Liver (tissue), 3 donors: ENCODE measurements around the gene CWC22.

Source experiments
- ATF3 ChIP-seq: IDR thresholded peaks from 2 replicates; pipeline ENCODE4 v1.6.1; 2016; ENCODE audit warnings: antibody characterized with exemption
- CTCF ChIP-seq: fragments of 150-350 bp; IDR thresholded peaks from 2 replicates; pipeline ENCODE4 v1.5.1; 2017; ENCODE audit warnings: improper control_type of control experiment, low read depth, low read length; ENCODE audit not compliant: missing input control
- EGR1 ChIP-seq, 2 donors: IDR thresholded peaks; 2 replicates each; pipeline ENCODE4 v1.6.1; 2016 to 2018; ENCODE audit warnings: antibody characterized with exemption in 2 of 2, low read depth in 2 of 2
- GABPA ChIP-seq, 2 donors: IDR thresholded peaks in 1 of 2; conservative IDR thresholded peaks in 1 of 2; 2 replicates each; pipeline ENCODE4 v1.6.1; 2016; ENCODE audit warnings: antibody characterized with exemption in 2 of 2, mild to moderate bottlenecking in 1 of 2, moderate library complexity in 1 of 2
- JUND ChIP-seq, 2 donors: IDR thresholded peaks; 2 replicates each; pipeline ENCODE4 v1.6.1; 2016; ENCODE audit warnings: antibody characterized with exemption in 2 of 2
- MAX ChIP-seq: IDR thresholded peaks from 2 replicates; pipeline ENCODE4 v1.6.1; 2016; ENCODE audit warnings: antibody characterized with exemption
- NR2F2 ChIP-seq: IDR thresholded peaks from 2 replicates; pipeline ENCODE4 v1.6.1; 2016; ENCODE audit warnings: antibody characterized with exemption
- RAD21 ChIP-seq, 2 donors: IDR thresholded peaks; 2 replicates each; pipeline ENCODE4 v1.6.1; 2016; ENCODE audit warnings: antibody characterized with exemption in 2 of 2, mild to moderate bottlenecking in 2 of 2
- REST ChIP-seq: IDR thresholded peaks from 2 replicates; pipeline ENCODE4 v1.6.1; 2016; ENCODE audit warnings: antibody characterized with exemption, mild to moderate bottlenecking
- RXRA ChIP-seq, 2 donors: IDR thresholded peaks; 2 replicates each; pipeline ENCODE4 v1.6.1; 2017 to 2018; ENCODE audit warnings: antibody characterized with exemption in 2 of 2, mild to moderate bottlenecking in 1 of 2
- SP1 ChIP-seq: IDR thresholded peaks from 2 replicates; pipeline ENCODE4 v1.6.1; 2018; ENCODE audit warnings: antibody characterized with exemption, mild to moderate bottlenecking
- TAF1 ChIP-seq: conservative IDR thresholded peaks from 2 replicates; pipeline ENCODE4 v1.6.1; 2016; ENCODE audit warnings: antibody characterized with exemption, mild to moderate bottlenecking
- YY1 ChIP-seq: IDR thresholded peaks from 2 replicates; pipeline ENCODE4 v1.6.1; 2016; ENCODE audit warnings: antibody characterized with exemption, mild to moderate bottlenecking
- ZBTB33 ChIP-seq: IDR thresholded peaks from 2 replicates; pipeline ENCODE4 v1.6.1; 2016; ENCODE audit warnings: antibody characterized with exemption
- donor health status: healthy.
- donor health status: healthy.

- TF ChIP-seq CTCF = no peak
- TF ChIP-seq TAF1 = no peak
- TF ChIP-seq REST = no peak
- TF ChIP-seq EGR1 (IDR thresholded peaks at IDR 0.05; ENCODE audit: low read depth in 2 of 2) = no peak
- no peak for TF ChIP-seq ATF3
- TF ChIP-seq MAX = no peak
- no peak for TF ChIP-seq ZBTB33
- no peak for TF ChIP-seq JUND (IDR thresholded peaks at IDR 0.05)
- no peak for TF ChIP-seq YY1
- TF ChIP-seq RAD21 (IDR thresholded peaks at IDR 0.05) = no peak
- no peak for TF ChIP-seq GABPA (IDR thresholded peaks at IDR 0.05 in 1 of 2, conservative IDR thresholded peaks at IDR 0.05 in 1 of 2)
- no peak for TF ChIP-seq RXRA (IDR thresholded peaks at IDR 0.05)
- TF ChIP-seq SP1 = no peak
- no peak for TF ChIP-seq NR2F2
Measured at GRCh38 chr2:179938026-179938425, 69.1 kb downstream of the CWC22 start.
